OCI-LY1 (cell line): ENCODE measurements around the gene UGT2B7.

Experiments
- H2AFZ ChIP-seq: fragments of 200-600 bp; sonication (generic), shearing (Covaris generic); 2 replicates; pipeline ENCODE4 v1.6.0; 2014; ENCODE audit warnings: antibody characterized with exemption, mild to moderate bottlenecking, low read length
- H3F3A ChIP-seq: fragments of 200-600 bp; sonication (generic), shearing (Covaris generic); 2 replicates; pipeline ENCODE4 v1.6.0; 2014; ENCODE audit warnings: mild to moderate bottlenecking, antibody characterized with exemption, low read length, moderate library complexity; ENCODE audit not compliant: insufficient read depth
- H3K27ac ChIP-seq: fragments of 200-600 bp; sonication (generic); 2 replicates; pipeline ENCODE4 v1.5.1; 2014; ENCODE audit warnings: low read length, mixed run types, mild to moderate bottlenecking, low read depth; ENCODE audit not compliant: poor library complexity, severe bottlenecking
- H3K27me3 ChIP-seq: fragments of 200-600 bp; sonication (generic); 2 replicates; pipeline ENCODE4 v1.6.0; 2014; ENCODE audit warnings: antibody characterized with exemption, mild to moderate bottlenecking, low read length, moderate library complexity; ENCODE audit not compliant: insufficient read depth
- H3K36me3 ChIP-seq: fragments of 200-600 bp; sonication (generic); 2 replicates; pipeline ENCODE4 v1.6.1; 2014; ENCODE audit warnings: mild to moderate bottlenecking, antibody characterized with exemption, low read length, moderate library complexity, mixed read lengths; ENCODE audit not compliant: insufficient read depth
- H3K4me1 ChIP-seq: fragments of 200-600 bp; sonication (generic); 2 replicates; pipeline ENCODE4 v1.5.1; 2014; ENCODE audit warnings: mild to moderate bottlenecking, low read length, moderate library complexity; ENCODE audit not compliant: insufficient read depth, severe bottlenecking
- H3K4me2 ChIP-seq: fragments of 200-600 bp; sonication (generic), shearing (Covaris generic); 2 replicates; pipeline ENCODE4 v1.6.1; 2014; ENCODE audit warnings: low read length
- H3K4me3 ChIP-seq: fragments of 200-600 bp; sonication (generic); 2 replicates; pipeline ENCODE4 v1.5.1; 2014; ENCODE audit warnings: low read length, low read depth, mild to moderate bottlenecking, mixed read lengths; ENCODE audit not compliant: poor library complexity, severe bottlenecking
- H3K79me2 ChIP-seq: fragments of 200-600 bp; shearing (Covaris generic); 2 replicates; pipeline ENCODE4 v1.6.1; 2016; ENCODE audit warnings: mixed run types, low read length, mixed read lengths; ENCODE audit not compliant: insufficient read depth
- H3K9ac ChIP-seq: fragments of 200-600 bp; sonication (generic), shearing (Covaris generic); 2 replicates; pipeline ENCODE4 v1.6.1; 2014; ENCODE audit warnings: mild to moderate bottlenecking, low read length, mixed read lengths
- H3K9me2 ChIP-seq: fragments of 200-600 bp; sonication (generic), shearing (Covaris generic); 2 replicates; pipeline ENCODE4 v1.6.1; 2014; ENCODE audit warnings: low read depth, mild to moderate bottlenecking, low read length, mixed read lengths
- H3K9me3 ChIP-seq: fragments of 200-600 bp; shearing (Covaris generic); 2 replicates; pipeline ENCODE4 v1.6.1; 2014; ENCODE audit warnings: low read length, mixed read lengths
- H4K20me1 ChIP-seq: fragments of 200-600 bp; sonication (generic), shearing (Covaris generic); 2 replicates; pipeline ENCODE4 v1.6.0; 2016; ENCODE audit warnings: mild to moderate bottlenecking, low read length; ENCODE audit not compliant: insufficient read depth
- EZH2 ChIP-seq: fragments of 200-600 bp; sonication (generic), shearing (Covaris generic); IDR thresholded peaks from 2 replicates; pipeline ENCODE4 v1.8.0; 2017; ENCODE audit warnings: borderline replicate concordance, mixed run types, mild to moderate bottlenecking, antibody characterized with exemption, low read length, moderate library complexity, mixed read lengths
- TF ChIP-seq, protein P1 (sequence below): fragments of 200-600 bp; sonication (generic), shearing (Covaris generic); IDR thresholded peaks from 2 replicates; pipeline ENCODE4 v1.5.1; 2017; ENCODE audit warnings: mild to moderate bottlenecking, antibody characterized with exemption, low read length, moderate library complexity, mixed read lengths

UGT2B7 gene

DNA sequence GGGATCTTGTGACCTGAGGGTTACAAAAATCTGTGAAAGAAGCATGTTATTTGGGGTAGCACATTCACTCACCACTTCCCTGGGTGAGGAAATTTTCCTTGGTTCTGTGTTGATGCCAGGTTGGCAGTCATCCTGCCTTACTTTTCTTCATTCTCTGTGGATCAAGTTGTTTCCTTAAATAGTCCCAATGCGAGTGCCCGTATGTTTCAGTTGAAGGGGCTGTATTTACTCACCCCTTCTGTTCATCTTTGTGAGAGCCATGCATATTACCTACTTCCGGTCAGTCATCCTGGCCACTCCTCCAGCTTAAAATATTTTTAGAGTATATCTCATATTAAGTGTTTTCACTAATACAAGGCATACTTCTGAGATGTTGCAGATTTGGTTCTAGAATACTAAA is 2.6 kb upstream of the UGT2B7 start:
- no peak for TF ChIP-seq EZH2
- TF ChIP-seq, protein P1, sequence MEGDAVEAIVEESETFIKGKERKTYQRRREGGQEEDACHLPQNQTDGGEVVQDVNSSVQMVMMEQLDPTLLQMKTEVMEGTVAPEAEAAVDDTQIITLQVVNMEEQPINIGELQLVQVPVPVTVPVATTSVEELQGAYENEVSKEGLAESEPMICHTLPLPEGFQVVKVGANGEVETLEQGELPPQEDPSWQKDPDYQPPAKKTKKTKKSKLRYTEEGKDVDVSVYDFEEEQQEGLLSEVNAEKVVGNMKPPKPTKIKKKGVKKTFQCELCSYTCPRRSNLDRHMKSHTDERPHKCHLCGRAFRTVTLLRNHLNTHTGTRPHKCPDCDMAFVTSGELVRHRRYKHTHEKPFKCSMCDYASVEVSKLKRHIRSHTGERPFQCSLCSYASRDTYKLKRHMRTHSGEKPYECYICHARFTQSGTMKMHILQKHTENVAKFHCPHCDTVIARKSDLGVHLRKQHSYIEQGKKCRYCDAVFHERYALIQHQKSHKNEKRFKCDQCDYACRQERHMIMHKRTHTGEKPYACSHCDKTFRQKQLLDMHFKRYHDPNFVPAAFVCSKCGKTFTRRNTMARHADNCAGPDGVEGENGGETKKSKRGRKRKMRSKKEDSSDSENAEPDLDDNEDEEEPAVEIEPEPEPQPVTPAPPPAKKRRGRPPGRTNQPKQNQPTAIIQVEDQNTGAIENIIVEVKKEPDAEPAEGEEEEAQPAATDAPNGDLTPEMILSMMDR, result no peak
- Histone ChIP-seq H3K4me3 (no peak overlapping the region), H3F3A (no peaks in the 10 kb centered on the region), H3K36me3 (no peaks in the 10 kb centered on the region), H4K20me1 (no peaks in the 10 kb centered on the region), H2AFZ (no peak overlapping the region), H3K79me2 (no peaks in the 10 kb centered on the region), H3K4me1 (no peaks in the 10 kb centered on the region), H3K27ac (no peak overlapping the region), H3K27me3 (no peaks in the 10 kb centered on the region), H3K4me2 (no peak overlapping the region), H3K9me3 (no peaks in the 10 kb centered on the region), H3K9ac (no peak overlapping the region), H3K9me2 (no peaks in the 10 kb centered on the region)

DNA sequence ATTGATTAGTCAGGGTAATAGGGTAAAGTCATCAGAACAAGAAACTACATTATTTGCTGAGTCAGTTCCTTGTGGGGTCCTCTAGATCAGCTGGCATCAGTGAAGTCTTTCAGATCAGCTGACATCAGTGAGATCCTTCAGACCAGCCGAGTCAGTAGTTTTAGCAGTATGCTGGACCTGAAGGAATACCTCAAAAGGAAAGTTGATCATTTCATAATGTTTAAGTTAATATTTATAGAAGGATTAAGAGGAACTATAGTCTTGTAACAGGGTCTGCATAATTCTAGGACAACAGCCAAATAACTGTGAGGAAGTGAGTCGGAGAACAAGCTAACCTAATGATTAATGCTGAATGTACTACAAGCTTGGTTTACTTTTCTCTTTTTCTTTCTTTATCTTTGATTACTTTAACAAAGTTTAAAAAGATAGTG is 958 bp upstream of the UGT2B7 start:
- no peaks in the 10 kb centered on the region for H4K20me1 ChIP-seq
- no peak overlapping the region for H2AFZ ChIP-seq
- H3K79me2 ChIP-seq, result no peaks in the 10 kb centered on the region
- H3K4me3 ChIP-seq, result no peak overlapping the region
- TF ChIP-seq, protein P1, result no peak
- TF ChIP-seq EZH2, result no peak
- no peaks in the 10 kb centered on the region for H3K27me3 ChIP-seq
- H3K27ac ChIP-seq, result no peak overlapping the region
- H3K36me3 ChIP-seq, result no peaks in the 10 kb centered on the region
- no peak overlapping the region for H3K4me2 ChIP-seq
- no peaks in the 10 kb centered on the region for H3F3A ChIP-seq
- H3K9ac ChIP-seq, result no peak overlapping the region
- H3K9me3 ChIP-seq, result no peaks in the 10 kb centered on the region
- no peaks in the 10 kb centered on the region for H3K9me2 ChIP-seq
- no peaks in the 10 kb centered on the region for H3K4me1 ChIP-seq

DNA sequence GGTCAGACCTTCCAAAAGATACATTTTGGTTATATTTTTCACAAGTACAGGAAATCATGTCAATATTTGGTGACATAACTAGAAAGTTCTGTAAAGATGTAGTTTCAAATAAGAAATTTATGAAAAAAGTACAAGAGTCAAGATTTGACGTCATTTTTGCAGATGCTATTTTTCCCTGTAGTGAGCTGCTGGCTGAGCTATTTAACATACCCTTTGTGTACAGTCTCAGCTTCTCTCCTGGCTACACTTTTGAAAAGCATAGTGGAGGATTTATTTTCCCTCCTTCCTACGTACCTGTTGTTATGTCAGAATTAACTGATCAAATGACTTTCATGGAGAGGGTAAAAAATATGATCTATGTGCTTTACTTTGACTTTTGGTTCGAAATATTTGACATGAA is 536 bp downstream of the UGT2B7 start:
- Histone ChIP-seq H2AFZ (no peak overlapping the region), H3K27ac (no peak overlapping the region), H3K4me3 (no peak overlapping the region), H3K9me2 (no peaks in the 10 kb centered on the region), H3K79me2 (no peaks in the 10 kb centered on the region), H3K9ac (no peak overlapping the region), H3K27me3 (no peaks in the 10 kb centered on the region), H4K20me1 (no peaks in the 10 kb centered on the region), H3K9me3 (no peaks in the 10 kb centered on the region), H3K4me2 (no peak overlapping the region), H3F3A (no peaks in the 10 kb centered on the region), H3K36me3 (no peaks in the 10 kb centered on the region), H3K4me1 (no peaks in the 10 kb centered on the region)
- no peak for TF ChIP-seq EZH2
- TF ChIP-seq, protein P1, result no peak
